OCI-M1 (cell line): ENCODE measurements around the gene FGF16.
"Not testable (repeated sequence)": the region's sequence is repeated elsewhere in the genome, so short reads cannot be mapped to it uniquely, and the experiment has no call there.

Experiments
- DNase-seq: peaks from one replicate; lab custom pipeline; 2025; lab: John Stamatoyannopoulos, UW

Gene FGF16

DNA sequence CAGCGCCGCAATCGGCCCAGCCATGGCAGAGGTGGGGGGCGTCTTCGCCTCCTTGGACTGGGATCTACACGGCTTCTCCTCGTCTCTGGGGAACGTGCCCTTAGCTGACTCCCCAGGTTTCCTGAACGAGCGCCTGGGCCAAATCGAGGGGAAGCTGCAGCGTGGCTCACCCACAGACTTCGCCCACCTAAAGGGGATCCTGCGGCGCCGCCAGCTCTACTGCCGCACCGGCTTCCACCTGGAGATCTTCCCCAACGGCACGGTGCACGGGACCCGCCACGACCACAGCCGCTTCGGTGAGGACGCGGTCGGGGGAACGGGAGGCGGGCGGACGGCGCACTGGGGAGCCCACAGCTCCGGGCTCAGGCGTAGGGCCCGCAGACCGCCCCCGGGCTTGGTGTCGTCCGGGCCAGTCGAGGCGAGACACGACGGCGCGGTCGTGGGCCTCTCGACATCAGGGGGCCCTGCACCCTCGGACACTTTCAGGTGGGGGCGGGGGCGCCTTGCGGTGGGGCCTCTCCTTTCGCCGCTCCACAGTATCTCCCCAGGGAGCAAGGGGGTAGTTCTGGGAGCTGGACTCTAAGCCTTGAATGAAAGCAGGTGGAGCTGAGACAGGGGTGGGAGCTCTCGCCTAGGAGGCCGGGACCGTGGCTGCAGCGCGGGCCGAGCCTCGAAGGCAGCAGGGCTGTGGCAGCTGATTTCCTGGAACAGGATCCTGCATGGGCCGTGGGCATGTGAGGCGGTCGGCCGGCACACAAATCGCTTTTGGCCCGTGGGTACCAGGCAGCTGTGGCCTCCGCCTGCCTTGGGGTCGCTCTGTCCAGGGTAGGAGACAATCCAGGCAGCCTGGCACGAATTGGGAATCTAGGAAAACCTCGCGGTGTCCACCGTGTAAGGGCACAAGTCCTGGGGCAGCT lies 722 bp downstream of the FGF16 start:
- no peak for DNase-seq

- no peak for DNase-seq
These were observed 3.2 kb downstream of the FGF16 start for GRCh38 chrX:77450415-77450814.

DNA sequence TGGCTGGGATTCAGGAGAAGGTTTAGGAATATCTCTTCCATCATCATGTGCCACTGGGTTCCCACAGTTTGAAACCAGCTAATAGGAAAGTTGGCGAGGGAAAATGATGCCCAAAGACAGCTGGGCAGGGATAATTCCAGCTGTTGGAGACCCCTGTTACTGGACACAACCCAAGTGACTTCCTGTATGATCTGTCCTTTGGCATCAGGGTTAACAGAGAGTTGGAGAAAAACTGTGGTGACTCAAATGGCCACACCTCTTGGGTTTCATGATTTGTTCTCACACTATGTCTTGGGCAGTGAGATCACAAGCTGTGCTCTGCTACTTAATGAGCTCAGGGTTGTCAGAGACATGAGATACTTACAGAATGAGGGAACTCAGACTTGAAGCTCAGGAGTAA lies 3.8 kb downstream of the FGF16 start:
- DNase-seq, result no peak

DNA sequence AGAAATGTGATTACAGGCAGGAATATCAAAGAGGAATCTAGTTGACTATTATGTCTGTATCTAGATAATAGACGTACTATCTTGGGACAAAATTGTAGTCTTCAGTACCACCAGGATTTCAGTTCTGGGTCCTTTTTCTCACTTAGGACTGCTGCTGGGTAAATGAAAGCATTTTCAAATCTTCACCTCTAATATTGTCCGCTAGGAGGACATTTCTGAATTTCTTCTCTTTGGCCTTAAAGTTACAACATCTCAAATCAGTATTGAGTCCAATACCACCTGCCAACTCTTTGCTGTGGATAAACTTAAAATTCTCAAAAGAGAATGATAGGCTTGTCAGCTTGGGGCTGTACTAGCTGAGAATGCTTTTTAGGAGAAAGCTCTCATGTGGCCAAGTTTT lies 6.0 kb downstream of the FGF16 start:
- no peak for DNase-seq

- no peak for DNase-seq
These were observed 8.2 kb downstream of the FGF16 start for GRCh38 chrX:77455437-77455836.

GRCh38 chrX:77484045-77484444 lies 36.9 kb downstream of the FGF16 start:
- no peak for DNase-seq

- no peak for DNase-seq
These were observed 46.7 kb downstream of the FGF16 start for GRCh38 chrX:77493677-77494553.

DNA sequence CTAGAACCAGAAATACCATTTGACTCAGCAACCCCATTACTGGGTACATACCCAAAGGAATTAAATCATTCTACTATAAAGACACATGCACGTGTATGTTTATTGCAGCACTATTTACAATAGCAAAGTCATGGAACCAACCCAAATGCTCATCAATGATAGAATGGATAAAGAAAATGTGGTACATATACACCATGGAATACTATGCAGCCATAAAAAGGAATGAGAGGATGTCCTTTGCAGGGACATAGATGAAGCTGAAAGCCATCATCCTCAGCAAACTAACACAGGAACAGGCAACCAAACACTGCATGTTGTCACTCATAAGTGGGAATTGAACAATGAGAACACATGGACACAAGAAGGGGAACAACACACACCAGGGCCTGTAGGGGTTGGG lies 53.0 kb downstream of the FGF16 start:
- not testable (repeated sequence) for DNase-seq

- DNase-seq, result peak; percentile 47
These were observed 55.8 kb downstream of the FGF16 start for GRCh38 chrX:77502951-77503525.

DNA sequence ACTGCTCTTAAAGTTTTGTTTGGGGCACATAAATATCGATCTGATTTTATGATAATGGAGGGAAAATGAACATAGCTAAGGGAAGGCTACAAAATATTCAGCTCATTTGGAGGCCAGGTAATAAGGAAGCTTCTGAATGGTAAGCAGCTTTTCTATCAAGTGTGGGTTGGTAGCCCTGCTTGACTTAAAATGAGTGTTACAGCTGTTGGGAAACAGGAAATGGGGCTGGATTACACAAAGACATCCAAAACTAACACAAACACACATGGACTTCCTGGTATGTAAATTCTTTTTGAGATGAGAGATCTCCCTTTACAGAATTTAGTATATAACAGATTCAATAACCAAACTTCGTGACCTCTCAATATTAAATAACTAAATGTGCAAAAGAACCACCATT lies 58.0 kb downstream of the FGF16 start:
- DNase-seq, result no peak
